Gastroesophageal sphincter (tissue), 3 donors: Measurements from ENCODE around the gene RPS14.

Source experiments
- CTCF ChIP-seq, 4 experiments: fragments of 200-600 bp in 2 of 4; fragments of 450-650 bp in 2 of 4; sonication (generic) in 1 of 4; IDR thresholded peaks; one replicate each; pipeline ENCODE4 v1.5.1; 2017 to 2019; ENCODE audit warnings: antibody characterized with exemption in 4 of 4, mild to moderate bottlenecking in 2 of 4, moderate library complexity in 2 of 4
- POLR2A ChIP-seq, 2 donors: fragments of 450-650 bp; IDR thresholded peaks; one replicate each; pipeline ENCODE4 v1.6.1; 2017; ENCODE audit warnings: antibody characterized with exemption in 2 of 2, mild to moderate bottlenecking in 2 of 2, moderate library complexity in 1 of 2

- no peak for TF ChIP-seq CTCF (IDR thresholded peaks at IDR 0.05)
- no peak for TF ChIP-seq POLR2A (IDR thresholded peaks at IDR 0.05)
Observed at GRCh38 chr5:150497274-150497988, 47.9 kb upstream of the RPS14 start.
